CD4-positive, alpha-beta T cell treated with Interleukin-15 for 1 hour (primary cell): ENCODE measurements around the gene CLDN22.

ENCODE experiments used
- DNase-seq: peaks from one replicate; pipeline ENCODE4 v3.0.0-alpha.2; 2020

CLDN22 gene

GRCh38 chr4:183318656-183319055, 1.4 kb downstream of the CLDN22 start:
- no peak for DNase-seq

DNA sequence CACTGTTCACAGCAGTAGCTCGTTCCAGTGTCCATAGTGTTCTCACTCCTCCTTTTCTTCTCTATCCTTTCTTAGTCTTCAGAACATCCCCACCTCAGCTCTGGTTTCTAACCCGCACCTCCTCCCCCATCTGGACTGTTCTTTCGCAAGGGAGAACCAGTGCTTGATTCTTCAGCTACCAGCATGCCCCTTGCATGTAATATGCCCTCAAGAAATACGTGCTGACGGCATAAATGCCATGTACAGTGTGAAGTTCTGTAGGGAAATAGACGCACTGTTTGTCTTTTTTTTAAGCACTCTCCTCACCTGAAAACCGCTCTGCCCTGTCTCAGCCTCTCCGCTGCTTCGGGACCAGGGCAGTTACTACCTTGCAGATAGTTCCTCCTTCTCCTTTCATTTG, 5.3 kb downstream of the CLDN22 start:
- DNase-seq = no peak

DNA sequence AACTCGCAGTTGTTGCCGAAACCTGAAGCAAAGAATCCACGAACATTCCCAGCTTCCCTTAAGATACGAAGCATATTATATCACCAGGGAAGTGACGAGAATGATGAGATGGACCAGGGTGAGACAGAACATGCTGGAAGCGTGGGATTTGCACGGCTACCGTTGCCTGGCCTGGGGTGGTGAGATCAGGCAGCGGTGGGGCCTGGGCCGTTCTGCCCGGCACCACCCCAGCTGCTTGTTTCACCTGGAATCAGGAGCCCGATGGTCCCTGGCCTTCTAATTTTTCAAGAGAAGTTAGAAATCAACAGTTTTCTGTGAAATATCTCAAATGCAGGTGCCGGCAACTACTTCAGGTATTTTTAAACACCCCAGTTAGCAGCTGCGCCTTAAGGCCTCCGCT, 5.7 kb downstream of the CLDN22 start:
- no peak for DNase-seq

DNA sequence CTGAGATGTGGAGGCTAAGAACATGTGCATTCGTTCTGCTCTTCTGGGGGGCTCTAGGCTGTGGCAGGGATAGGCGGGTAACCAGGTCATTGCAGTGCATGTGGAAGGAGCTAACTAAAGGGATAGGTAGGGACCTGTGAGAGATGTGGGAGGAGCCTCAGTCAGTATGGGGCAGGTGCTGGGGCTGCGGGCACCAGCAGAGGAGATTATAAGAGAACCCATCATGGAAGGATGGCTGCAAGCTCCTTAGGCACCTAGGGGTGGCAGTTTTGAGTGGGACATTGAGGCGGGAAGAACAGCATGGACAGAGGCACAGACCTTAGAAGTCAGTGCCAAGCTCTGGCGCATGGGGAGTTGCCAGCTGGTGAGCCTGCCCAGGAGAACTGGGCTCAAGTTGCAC, 7.2 kb downstream of the CLDN22 start:
- DNase-seq = no peak

DNA sequence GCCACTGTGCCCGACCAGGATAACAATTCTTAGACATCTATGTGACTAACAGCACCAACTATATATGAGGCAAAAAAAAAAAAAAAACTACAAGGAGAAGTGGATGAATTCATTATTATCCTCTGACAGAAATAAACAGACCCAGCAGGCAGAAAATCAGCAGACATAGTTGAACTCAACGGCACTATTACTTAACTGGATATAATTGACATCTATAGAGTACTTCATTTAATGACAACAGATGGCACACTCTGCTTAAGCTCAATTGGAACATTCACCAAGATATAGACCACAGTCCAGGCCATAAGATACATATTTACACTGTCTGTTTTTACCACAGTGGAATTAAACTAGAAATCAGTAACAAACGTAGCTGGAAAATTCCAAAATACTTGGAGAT, 13.3 kb downstream of the CLDN22 start:
- DNase-seq = no peak

DNA sequence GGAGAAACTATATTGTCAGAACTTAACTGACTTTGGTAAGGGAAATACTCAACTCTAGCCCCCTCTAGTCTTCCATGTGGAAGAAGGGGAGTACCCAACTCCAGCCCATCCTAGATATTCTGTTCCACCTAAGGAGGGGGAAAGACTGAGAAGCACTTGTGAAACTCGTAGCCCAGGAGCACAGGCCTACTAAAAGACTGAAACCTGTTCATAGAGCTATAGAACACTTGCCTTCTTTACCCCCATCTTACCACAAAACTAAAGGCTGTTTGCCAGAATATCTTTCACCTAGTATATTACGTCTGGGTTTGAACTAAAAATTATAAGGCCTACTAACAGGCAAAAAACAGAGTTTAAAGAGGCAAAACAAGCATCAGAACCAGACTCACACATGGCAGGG, 15.5 kb downstream of the CLDN22 start:
- DNase-seq = no peak

GRCh38 chr4:183304067-183304466, 16.0 kb downstream of the CLDN22 start:
- DNase-seq = no peak

DNA sequence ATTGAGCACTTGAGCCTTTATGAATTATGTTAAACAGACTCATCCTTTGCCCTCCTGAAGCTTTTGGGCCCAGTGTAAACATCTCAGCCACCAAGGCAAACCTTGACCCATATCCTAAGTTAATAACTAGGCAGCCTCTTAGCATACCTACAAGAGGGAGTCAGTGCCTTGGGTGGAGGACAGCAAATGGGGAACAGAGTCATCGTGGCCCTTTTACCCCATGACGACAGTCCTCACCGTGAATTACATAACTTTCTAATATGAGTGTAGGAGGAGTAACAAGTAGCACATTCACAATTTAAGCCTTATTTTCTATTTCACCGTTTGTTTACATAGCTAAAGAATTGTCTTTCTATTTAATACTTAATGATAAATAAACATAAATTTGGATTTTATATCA, 16.8 kb downstream of the CLDN22 start:
- DNase-seq = no peak

- no peak for DNase-seq
Measured at GRCh38 chr4:183300655-183301054, 19.4 kb downstream of the CLDN22 start.

DNA sequence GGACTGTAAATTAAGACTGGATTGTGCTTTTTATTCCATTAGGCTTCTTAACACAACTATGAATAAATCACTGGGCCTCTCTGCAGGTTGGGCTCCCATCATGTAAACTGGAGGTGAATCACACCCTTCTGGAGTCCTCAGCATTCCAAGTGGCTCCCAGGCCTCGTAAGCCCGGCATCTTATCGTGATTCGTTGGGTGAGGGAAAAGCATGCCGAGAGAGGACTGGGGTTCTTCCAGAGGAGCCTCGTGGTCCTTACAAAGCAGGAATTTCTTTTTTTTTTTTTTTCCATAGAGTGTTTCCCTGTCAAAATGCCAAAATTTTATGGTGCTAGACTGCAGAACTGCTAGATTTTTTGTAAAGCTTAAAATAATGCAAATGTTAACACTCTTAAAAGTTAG, 20.0 kb downstream of the CLDN22 start:
- DNase-seq = no peak

DNA sequence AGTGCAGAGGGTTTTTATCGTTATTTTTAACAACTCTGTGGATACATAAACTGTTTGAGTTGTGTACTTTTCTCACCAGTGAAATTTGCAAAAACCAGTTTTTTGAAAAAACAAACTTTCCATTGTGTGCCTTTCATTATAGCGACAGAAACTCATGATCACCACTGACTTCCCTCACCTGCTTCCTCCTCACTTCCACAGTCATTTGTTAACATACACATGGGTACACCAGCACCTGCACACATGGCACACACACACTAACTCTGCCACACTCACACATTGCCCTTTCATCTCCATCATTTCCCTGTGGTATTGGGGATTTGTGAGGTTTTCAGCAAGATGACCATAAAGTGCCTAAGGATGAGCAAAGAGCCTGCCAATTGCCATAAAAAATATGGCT, 20.6 kb downstream of the CLDN22 start:
- DNase-seq = no peak

DNA sequence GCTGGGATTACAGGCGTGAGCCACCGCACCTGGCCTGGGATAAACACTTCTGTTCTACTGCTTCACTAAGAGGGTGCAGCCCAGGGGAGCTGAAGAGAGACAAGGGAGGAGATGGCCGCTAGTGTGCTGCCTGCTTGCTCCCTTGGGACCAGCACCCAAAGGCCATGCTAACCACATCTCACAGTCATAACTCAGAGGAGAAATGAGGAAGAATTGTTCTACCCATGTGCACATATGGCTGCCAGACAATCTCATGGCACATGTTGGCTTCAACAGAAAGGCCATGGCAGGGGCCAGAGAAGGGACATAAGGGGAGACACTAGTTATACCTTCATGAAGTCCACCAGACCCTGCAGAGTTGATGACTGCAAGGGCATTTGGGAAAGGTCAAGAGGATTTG, 22.4 kb downstream of the CLDN22 start:
- DNase-seq = no peak

GRCh38 chr4:183295711-183296110, 24.4 kb downstream of the CLDN22 start:
- DNase-seq = no peak

DNA sequence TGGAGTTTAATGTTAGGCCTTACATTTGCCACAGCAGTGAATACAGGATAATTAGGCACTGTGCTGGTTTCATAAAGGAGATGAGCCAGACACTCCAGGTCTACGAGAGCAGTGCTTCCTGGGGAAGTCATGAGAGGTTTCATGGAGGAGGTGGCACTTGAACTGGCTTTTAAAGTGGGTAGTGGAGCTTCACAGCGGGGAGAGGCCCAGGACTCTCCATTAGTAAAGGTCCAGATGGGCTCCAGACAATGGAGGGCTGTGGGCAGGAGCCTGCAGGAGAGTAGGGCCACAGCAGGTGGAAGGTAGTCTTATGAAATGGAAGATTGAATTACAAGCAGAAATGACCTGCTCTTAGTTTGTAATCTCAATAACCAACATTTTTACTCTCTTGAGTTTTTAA, 29.0 kb downstream of the CLDN22 start:
- DNase-seq = no peak

DNA sequence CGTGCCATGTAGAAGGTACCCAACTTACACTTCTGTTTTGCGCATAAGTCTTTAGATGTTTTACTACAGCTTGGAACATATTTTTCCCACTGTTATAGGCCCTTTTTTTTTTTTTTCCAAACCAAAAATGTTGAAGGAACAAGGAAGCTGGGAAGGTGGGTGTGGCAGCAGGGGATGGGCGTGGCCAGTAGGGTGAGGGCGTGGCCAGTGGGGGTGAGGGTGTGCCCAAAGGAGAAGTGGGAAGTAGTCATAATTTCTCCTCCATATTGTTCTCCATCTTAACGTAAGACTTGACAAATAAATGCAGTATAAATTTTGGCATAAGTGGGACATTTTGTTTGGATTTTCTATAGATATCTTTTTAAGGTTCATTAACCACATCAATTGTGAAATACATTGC, 30.4 kb downstream of the CLDN22 start:
- no peak for DNase-seq

DNA sequence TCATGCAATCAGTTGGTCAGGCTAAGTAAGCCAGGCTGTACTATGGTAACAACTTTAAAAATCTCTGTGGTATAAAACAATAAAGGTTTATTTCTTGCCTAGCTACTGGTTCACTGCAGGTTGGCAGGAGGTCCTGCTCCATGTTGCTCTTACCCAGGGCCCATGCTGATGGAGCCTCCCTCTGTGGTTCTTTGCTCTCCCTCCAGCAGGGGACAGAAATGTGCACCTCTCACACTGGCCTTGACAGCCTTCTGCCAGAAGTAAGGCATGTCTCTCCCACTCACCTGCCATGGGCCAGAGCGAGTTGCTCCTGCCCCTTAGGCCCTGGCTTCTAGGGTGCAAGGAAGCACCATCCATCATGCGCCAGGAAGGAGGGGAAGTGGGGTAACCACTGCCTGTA, 31.1 kb downstream of the CLDN22 start:
- DNase-seq = no peak

- DNase-seq = no peak
Measured at GRCh38 chr4:183287677-183288076, 32.4 kb downstream of the CLDN22 start.

DNA sequence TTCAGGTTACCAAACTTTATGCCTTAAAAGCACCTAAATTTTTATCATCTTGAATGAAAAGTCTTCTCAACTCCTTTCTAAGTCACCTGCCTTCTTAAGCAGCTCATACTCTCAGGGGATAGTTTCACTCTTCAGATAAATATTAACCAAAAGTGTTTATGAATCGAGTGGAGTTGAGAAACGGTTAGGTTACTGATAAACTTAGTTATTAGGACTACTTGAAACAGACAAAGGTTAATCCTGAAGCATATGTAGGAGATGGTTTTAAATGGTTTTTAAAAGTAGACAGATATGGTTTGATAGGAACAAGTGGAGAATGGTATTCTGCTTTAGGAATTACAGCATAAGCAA, 32.8 kb downstream of the CLDN22 start:
- DNase-seq = no peak

- DNase-seq = no peak
Measured at GRCh38 chr4:183286590-183287308, 33.3 kb downstream of the CLDN22 start.

DNA sequence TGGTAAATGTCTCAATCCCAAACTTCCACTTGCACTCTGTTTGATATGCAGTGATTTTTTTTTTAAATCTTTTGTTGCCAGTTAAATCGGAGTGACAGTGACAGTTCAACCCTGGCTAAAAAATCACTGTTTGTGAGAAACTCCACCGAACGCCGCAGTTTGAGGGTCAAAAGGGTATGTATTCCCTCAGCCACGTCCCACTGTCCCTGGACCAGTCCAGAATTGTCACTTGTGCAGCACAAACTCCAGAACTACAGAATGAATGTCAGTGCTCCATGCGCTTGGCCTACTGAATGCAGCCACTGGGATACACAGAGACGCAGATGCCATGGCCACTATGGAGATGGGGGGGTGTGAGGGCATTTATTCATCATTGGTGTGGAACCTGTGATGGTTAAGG, 34.2 kb downstream of the CLDN22 start:
- DNase-seq = no peak

DNA sequence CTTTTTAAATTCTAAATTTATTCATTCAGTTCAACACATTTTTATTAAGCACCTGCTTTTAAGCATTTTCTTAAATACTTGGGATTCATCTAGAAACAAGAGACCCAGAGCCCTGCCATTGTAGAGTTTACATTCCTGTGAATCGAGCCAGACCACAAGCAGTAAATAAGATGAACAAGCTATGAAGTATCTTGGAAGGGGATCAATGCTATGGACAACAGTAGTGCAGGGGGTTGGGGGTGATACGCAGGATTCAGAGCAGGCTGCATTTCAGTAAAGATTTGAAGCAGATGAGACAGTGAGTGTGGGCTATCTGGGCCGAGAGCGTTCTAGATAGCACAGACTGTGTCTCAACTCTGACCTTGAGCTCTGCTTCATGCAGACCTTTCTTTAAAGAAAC, 35.1 kb downstream of the CLDN22 start:
- DNase-seq = no peak

- no peak for DNase-seq
Measured at GRCh38 chr4:183284258-183284785, 35.8 kb downstream of the CLDN22 start.

- no peak for DNase-seq
Measured at GRCh38 chr4:183276106-183276505, 44.0 kb downstream of the CLDN22 start.

- DNase-seq = no peak
Measured at GRCh38 chr4:183272384-183272783, 47.7 kb downstream of the CLDN22 start.

DNA sequence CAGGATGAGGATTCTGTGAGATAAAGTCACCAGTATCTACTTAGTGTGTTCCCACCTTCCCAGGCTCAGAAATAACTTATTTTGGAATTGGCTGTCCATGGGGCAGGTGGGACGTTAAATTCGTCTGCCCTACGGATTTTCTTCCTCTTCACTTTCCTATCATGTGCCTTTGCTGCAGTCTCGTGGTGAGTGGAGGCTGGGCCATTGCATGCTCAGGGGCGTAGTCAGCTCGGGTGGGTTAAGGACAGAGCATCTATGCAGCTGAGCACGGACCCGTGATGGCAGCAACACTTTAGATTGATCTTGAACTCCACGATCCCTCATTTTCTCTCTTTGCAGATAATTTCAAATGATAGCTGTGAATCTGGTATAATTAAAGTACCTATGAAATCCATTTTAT, 51.5 kb downstream of the CLDN22 start:
- DNase-seq = no peak
